BE2C (cell line): ENCODE data around the gene TCF4.

Source experiments
- DNase-seq: peaks from one replicate; pipeline ENCODE4 v3.0.0-alpha.2; 2020
- H3K27me3 ChIP-seq: fragments of 250-450 bp; sonication (Bioruptor Pico); 2 replicates; pipeline ENCODE4 v1.5.1; 2020; ENCODE audit warnings: mild to moderate bottlenecking
- H3K36me3 ChIP-seq: fragments of 250-450 bp; sonication (Bioruptor Pico); 2 replicates; pipeline ENCODE4 v1.5.1; 2020; ENCODE audit warnings: mild to moderate bottlenecking
- H3K4me1 ChIP-seq: fragments of 250-450 bp; sonication (Bioruptor Pico); 2 replicates; pipeline ENCODE4 v1.5.1; 2020
- H3K4me3 ChIP-seq: 2 replicates; pipeline ENCODE4 v1.5.1; 2011; ENCODE audit warnings: low read depth, low read length
- H3K9me3 ChIP-seq: fragments of 250-450 bp; sonication (Bioruptor Pico); 2 replicates; pipeline ENCODE4 v1.5.1; 2020
- CTCF ChIP-seq: IDR thresholded peaks from 2 replicates; pipeline ENCODE4 v1.5.1; 2012; ENCODE audit warnings: mild to moderate bottlenecking, low read depth, low read length

Gene TCF4

GRCh38 chr18:55402731-55403405 lies 185.1 kb downstream of the TCF4 start:
- Histone ChIP-seq H3K4me1 (peaks cover 20% of the 10 kb centered on the region), H3K9me3 (no peaks in the 10 kb centered on the region), H3K27me3 (no peaks in the 10 kb centered on the region), H3K36me3 (no peaks in the 10 kb centered on the region; the same call in 1 of the 2 replicates), H3K4me3 (no peak overlapping the region; the same call in 1 of the 2 replicates)
- no peak for TF ChIP-seq CTCF
- DNase-seq: no peak

- Histone ChIP-seq H3K4me1 (peaks cover 20% of the 10 kb centered on the region), H3K4me3 (no peak overlapping the region), H3K9me3 (no peaks in the 10 kb centered on the region), H3K27me3 (no peaks in the 10 kb centered on the region), H3K36me3 (no peaks in the 10 kb centered on the region; the same call in 1 of the 2 replicates)
- TF ChIP-seq CTCF: no peak
- no peak for DNase-seq
Measured at GRCh38 chr18:55401638-55402191, 186.3 kb downstream of the TCF4 start.

- H3K4me1 ChIP-seq: peaks cover 24% of the 10 kb centered on the region
- H3K36me3 ChIP-seq: no peaks in the 10 kb centered on the region; the same call in 1 of the 2 replicates
- no peak for DNase-seq
- TF ChIP-seq CTCF: no peak
- H3K27me3 ChIP-seq: no peaks in the 10 kb centered on the region
- no peak overlapping the region for H3K4me3 ChIP-seq
- H3K9me3 ChIP-seq: no peaks in the 10 kb centered on the region
Measured at GRCh38 chr18:55400590-55401541, 187.1 kb downstream of the TCF4 start.

GRCh38 chr18:55400081-55400480 lies 187.9 kb downstream of the TCF4 start:
- Histone ChIP-seq H3K4me1 (peaks cover 22% of the 10 kb centered on the region), H3K36me3 (no peaks in the 10 kb centered on the region; the same call in 1 of the 2 replicates), H3K9me3 (no peaks in the 10 kb centered on the region), H3K4me3 (no peak overlapping the region), H3K27me3 (no peaks in the 10 kb centered on the region)
- DNase-seq: no peak
- TF ChIP-seq CTCF: no peak

- no peaks in the 10 kb centered on the region; the same call in 1 of the 2 replicates for H3K36me3 ChIP-seq
- DNase-seq: no peak
- H3K27me3 ChIP-seq: no peaks in the 10 kb centered on the region
- H3K4me1 ChIP-seq: peaks cover 18% of the 10 kb centered on the region
- no peak for TF ChIP-seq CTCF
- H3K9me3 ChIP-seq: no peaks in the 10 kb centered on the region
- no peak overlapping the region for H3K4me3 ChIP-seq
Measured at GRCh38 chr18:55398858-55399257, 189.1 kb downstream of the TCF4 start.
